ENCODE measurements around the gene FCGR3A.
"Not testable (repeated sequence)": the region's sequence is repeated elsewhere in the genome, so short reads cannot be mapped to it uniquely, and the experiment has no call there.

FCGR3A gene

GRCh38 chr1:161540570-161540960, 9.1 kb downstream of the FCGR3A start:
- not testable (repeated sequence) for H3K27ac ChIP-seq (ENCODE audit: low read length); DNase-seq; ATAC-seq (ENCODE audit: insufficient read depth, low read depth)

GRCh38 chr1:161539731-161540569, 9.7 kb downstream of the FCGR3A start:
- H3K36me3 ChIP-seq (ENCODE audit: insufficient read depth, low read length); H3K9ac ChIP-seq (ENCODE audit: low read depth, low read length); H3K27ac ChIP-seq (ENCODE audit: low read length); H3K4me3 ChIP-seq (ENCODE audit: low read depth in 1 of 2, low read length in 2 of 2); H3K9me3 ChIP-seq (ENCODE audit: insufficient read depth, low read length, severe bottlenecking); H3K27me3 ChIP-seq (ENCODE audit: insufficient read depth, low read length, poor library complexity); ATAC-seq (ENCODE audit: insufficient read depth, low read depth); H3K79me2 ChIP-seq (ENCODE audit: insufficient read depth, low read length); H4K20me1 ChIP-seq (ENCODE audit: insufficient read depth, low read length); H3K4me2 ChIP-seq (ENCODE audit: insufficient read depth, low read length); H3K4me1 ChIP-seq (ENCODE audit: insufficient read depth, low read length); H2AFZ ChIP-seq (ENCODE audit: low read depth, low read length): not testable (repeated sequence)
- peak; percentile 5 for DNase-seq

More at GRCh38 chr1:161540570-161540960, 9.1 kb downstream of the FCGR3A start:
- not testable (repeated sequence) for H3K4me2 ChIP-seq (ENCODE audit: insufficient read depth, low read length); H3K79me2 ChIP-seq (ENCODE audit: insufficient read depth, low read length); H2AFZ ChIP-seq (ENCODE audit: low read depth, low read length); H3K36me3 ChIP-seq (ENCODE audit: insufficient read depth, low read length); H3K9me3 ChIP-seq (ENCODE audit: insufficient read depth, low read length, severe bottlenecking); H4K20me1 ChIP-seq (ENCODE audit: insufficient read depth, low read length); H3K4me1 ChIP-seq (ENCODE audit: insufficient read depth, low read length); H3K27me3 ChIP-seq (ENCODE audit: insufficient read depth, low read length, poor library complexity); H3K9ac ChIP-seq (ENCODE audit: low read depth, low read length); H3K4me3 ChIP-seq (ENCODE audit: low read depth in 1 of 2, low read length in 2 of 2)

GRCh38 chr1:161538925-161539479, 10.6 kb downstream of the FCGR3A start:
- not testable (repeated sequence) for DNase-seq; ATAC-seq (ENCODE audit: insufficient read depth, low read depth); H2AFZ ChIP-seq (ENCODE audit: low read depth, low read length); H3K36me3 ChIP-seq (ENCODE audit: insufficient read depth, low read length); H3K9ac ChIP-seq (ENCODE audit: low read depth, low read length); H3K4me1 ChIP-seq (ENCODE audit: insufficient read depth, low read length); H3K79me2 ChIP-seq (ENCODE audit: insufficient read depth, low read length); H3K9me3 ChIP-seq (ENCODE audit: insufficient read depth, low read length, severe bottlenecking); H3K4me3 ChIP-seq (ENCODE audit: low read depth in 1 of 2, low read length in 2 of 2); H3K27ac ChIP-seq (ENCODE audit: low read length); H3K27me3 ChIP-seq (ENCODE audit: insufficient read depth, low read length, poor library complexity); H3K4me2 ChIP-seq (ENCODE audit: insufficient read depth, low read length); H4K20me1 ChIP-seq (ENCODE audit: insufficient read depth, low read length)

- H3K27me3 ChIP-seq (ENCODE audit: insufficient read depth, low read length, poor library complexity); H3K27ac ChIP-seq (ENCODE audit: low read length): not testable (repeated sequence)
These were observed 12.4 kb downstream of the FCGR3A start for GRCh38 chr1:161537068-161537669.

GRCh38 chr1:161532644-161533567, 16.7 kb downstream of the FCGR3A start:
- H3K9me3 ChIP-seq (ENCODE audit: insufficient read depth, low read length, severe bottlenecking); H3K36me3 ChIP-seq (ENCODE audit: insufficient read depth, low read length); ATAC-seq (ENCODE audit: insufficient read depth, low read depth); H3K27me3 ChIP-seq (ENCODE audit: insufficient read depth, low read length, poor library complexity); DNase-seq; H3K9ac ChIP-seq (ENCODE audit: low read depth, low read length); H3K79me2 ChIP-seq (ENCODE audit: insufficient read depth, low read length); H3K4me1 ChIP-seq (ENCODE audit: insufficient read depth, low read length); H3K4me3 ChIP-seq (ENCODE audit: low read depth in 1 of 2, low read length in 2 of 2); H3K4me2 ChIP-seq (ENCODE audit: insufficient read depth, low read length); H2AFZ ChIP-seq (ENCODE audit: low read depth, low read length); H4K20me1 ChIP-seq (ENCODE audit: insufficient read depth, low read length); H3K27ac ChIP-seq (ENCODE audit: low read length): not testable (repeated sequence)

More at GRCh38 chr1:161537068-161537669, 12.4 kb downstream of the FCGR3A start:
- not testable (repeated sequence) for H2AFZ ChIP-seq (ENCODE audit: low read depth, low read length); H3K4me3 ChIP-seq (ENCODE audit: low read depth in 1 of 2, low read length in 2 of 2); H3K79me2 ChIP-seq (ENCODE audit: insufficient read depth, low read length); H3K4me2 ChIP-seq (ENCODE audit: insufficient read depth, low read length); H3K4me1 ChIP-seq (ENCODE audit: insufficient read depth, low read length); H3K36me3 ChIP-seq (ENCODE audit: insufficient read depth, low read length); H3K9me3 ChIP-seq (ENCODE audit: insufficient read depth, low read length, severe bottlenecking); DNase-seq; H4K20me1 ChIP-seq (ENCODE audit: insufficient read depth, low read length); ATAC-seq (ENCODE audit: insufficient read depth, low read depth); H3K9ac ChIP-seq (ENCODE audit: low read depth, low read length)

Measured in DND-41 (cell line).